CD4-positive, alpha-beta T cell treated with Interleukin-6 at 100 ng/mL for 8 hours (primary cell): ENCODE measurements around the gene ALG1.
"Not testable (repeated sequence)": the region's sequence is repeated elsewhere in the genome, so short reads cannot be mapped to it uniquely, and the experiment has no call there.

Experiments
- DNase-seq: peaks from one replicate; pipeline ENCODE4 v3.0.0-alpha.2; 2020; ENCODE audit warnings: mixed read lengths, low spot score

The ALG1 gene

DNA sequence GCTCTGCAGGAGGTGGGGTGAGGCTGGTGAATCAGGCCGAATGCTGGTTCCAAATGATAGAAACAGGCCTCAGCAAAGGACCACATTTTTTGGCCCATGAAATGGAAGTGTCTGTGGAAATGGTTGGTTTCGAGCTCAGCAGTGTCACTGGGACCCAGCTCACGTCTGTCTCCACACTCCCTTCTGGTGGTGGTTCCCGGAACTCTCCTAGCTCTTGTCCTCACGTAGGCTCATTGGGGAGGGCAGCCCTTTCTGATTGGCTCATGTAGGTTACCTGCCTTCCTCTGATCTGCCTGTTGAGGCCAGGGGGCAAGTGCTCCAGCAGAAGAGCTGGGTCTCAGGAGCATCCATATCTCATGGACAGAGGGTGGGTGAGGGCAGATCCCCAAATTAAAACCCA, 4.0 kb downstream of the ALG1 start:
- DNase-seq, result no peak

DNA sequence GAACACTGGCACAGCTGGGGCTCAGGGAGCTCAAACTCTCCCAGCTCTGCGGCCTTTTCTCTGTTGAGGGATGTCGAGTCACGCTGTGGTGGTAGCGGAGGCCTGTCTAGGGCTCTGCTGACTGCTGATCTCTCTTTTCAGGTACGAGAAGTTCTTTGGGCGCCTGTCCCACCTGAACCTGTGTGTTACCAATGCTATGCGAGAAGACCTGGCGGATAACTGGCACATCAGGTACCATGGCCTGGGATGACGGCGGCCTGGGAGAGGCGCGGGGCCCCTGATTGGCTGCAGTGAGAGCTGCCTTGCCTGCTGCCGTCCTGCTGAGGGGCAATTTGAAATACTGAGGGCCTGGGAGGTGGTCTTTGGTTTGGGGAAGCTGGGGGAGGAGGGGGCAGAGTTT, 5.7 kb downstream of the ALG1 start:
- no peak for DNase-seq

DNA sequence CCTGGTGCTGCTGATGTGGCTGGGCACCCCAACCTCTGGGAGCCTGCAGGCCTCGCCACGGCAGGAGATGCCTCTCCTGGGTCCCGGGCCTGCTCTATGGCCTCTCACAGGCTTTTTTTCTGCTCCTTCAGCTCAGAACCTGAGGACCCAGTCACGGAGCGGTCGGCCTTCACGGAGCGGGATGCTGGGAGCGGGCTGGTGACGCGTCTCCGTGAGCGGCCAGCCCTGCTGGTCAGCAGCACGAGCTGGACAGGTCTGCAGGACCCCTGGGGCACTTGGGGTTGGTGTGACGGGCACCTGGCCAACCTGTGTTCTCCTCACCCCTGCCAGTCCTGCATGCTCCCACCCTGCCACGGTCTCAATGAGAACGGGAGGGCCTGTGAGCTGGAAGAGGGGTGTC, 7.0 kb downstream of the ALG1 start:
- DNase-seq, result no peak

DNA sequence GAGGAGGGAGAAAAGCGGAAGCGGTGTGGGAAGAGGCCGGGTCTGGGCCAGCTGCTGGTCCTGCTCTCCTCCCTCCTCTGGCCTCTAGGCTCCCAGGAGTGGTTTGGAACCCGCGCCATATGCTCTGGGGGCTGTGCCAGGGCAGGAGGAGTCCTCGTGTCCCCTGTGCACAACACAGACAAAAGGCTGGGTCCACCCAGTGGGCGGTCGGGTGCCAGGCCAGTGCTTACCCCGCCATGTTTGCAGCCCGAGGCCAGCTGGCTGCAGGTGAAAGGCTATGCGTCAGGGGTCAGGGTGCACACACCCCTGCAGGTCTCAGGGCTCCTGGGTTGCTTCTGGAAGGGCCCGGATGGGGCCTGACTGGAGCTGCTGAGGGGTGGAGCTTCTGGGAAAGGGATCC, 8.8 kb downstream of the ALG1 start:
- not testable (repeated sequence) for DNase-seq

DNA sequence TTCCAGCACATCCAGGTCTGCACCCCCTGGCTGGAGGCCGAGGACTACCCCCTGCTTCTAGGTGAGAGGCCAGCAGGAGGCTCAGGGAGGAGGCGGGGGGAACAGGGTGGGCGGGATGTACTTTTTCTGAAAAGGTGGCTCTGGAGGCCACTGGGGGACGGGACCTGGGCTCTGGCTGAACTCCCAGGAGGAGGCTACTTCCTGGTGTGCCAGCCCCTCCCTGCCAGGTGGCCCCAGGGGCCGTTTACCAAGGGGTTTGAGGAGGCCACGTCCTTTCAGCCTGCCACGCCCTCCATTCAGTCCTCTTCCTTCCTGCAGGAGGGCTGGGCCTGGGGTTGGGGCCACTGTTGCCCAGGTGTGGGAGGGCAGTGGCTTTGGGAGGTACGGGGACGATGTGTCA, 9.4 kb downstream of the ALG1 start:
- DNase-seq, result not testable (repeated sequence)

DNA sequence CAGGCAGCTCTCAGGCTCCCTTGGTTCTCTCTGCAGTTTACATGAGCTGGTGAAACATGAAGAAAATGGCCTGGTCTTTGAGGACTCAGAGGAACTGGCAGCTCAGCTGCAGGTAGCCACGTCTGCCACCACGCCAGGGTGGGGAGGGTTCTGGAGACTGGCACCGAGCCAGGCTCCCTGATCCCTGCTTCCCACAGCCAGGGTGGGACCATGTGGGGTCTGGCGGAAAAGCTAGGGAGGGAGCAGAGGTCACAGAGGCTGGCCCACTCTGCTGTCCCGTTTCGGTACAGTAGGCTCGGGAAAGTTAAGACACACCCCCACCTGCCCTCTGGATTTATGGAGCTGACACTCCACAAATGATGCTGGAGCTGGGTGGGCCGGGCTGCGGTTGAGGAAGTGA, 12.0 kb downstream of the ALG1 start:
- not testable (repeated sequence) for DNase-seq

DNA sequence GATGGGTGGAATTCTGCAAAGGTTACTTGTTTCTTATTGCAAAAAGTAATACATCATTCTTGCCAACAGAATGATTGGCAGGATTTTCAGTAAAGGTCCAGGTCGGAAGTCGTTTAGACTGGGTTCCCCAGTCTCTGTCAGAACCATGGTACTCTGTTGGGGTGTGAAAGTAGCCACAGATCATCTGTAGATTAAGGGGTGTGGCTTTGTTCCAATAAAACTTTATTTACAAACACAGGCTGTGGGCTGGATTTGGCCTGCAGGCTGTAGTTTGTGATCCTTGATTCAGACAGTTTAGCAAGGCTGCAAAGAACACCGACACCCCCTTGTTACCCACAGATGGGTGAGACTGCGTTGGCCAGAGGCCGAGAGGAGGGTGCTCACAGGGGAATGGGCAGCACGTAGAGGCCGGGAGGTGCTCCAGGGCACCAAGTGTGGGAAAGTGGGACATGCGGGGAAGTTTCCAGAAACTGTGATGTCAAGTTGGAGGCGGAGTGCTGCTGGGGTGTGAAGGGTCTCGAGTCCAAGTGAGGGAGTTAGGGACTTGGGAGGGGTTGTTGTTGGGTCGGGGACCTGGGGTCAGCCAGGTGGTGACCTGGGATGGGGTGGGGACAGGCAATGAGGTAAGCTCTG, 12.6 kb downstream of the ALG1 start:
- not testable (repeated sequence) for DNase-seq

DNA sequence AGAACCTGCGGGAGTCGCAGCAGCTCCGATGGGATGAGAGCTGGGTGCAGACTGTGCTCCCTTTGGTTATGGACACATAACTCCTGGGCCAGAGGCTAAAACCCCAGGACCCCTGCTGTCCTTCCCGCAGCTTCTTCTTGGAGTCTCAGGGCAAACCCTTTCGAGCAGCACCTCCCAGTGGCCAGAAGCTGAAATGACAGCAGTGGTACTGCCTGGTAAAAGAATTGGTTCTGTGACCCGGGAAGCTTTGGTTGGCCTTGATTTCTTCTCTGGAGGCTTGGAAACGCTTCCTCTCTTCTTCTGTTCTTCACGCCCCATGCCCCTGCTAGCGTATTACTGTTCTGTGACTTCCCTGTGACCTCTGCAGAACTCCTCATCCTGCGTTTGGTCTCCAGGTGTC, 13.2 kb downstream of the ALG1 start:
- DNase-seq, result peak; percentile 40

DNA sequence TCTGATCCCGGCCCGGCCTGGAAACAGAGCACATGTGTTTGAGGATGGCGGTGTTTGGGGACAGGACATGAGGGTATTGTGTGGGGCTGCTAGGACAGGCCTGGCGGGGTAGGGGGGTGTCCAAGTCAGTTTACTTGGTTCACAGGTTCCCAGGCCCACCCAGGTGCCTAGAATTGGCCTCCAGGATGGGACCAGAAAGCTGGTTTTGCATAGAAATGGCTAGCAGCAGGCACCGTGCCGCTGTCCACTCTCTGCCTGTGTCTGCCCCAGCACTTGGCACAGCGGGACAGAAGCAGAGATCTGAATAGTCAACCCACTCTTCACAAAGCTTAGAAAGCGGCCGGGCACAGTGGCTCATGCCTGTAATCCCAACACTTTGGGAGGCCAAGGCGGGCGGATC, 14.1 kb downstream of the ALG1 start:
- not testable (repeated sequence) for DNase-seq

DNA sequence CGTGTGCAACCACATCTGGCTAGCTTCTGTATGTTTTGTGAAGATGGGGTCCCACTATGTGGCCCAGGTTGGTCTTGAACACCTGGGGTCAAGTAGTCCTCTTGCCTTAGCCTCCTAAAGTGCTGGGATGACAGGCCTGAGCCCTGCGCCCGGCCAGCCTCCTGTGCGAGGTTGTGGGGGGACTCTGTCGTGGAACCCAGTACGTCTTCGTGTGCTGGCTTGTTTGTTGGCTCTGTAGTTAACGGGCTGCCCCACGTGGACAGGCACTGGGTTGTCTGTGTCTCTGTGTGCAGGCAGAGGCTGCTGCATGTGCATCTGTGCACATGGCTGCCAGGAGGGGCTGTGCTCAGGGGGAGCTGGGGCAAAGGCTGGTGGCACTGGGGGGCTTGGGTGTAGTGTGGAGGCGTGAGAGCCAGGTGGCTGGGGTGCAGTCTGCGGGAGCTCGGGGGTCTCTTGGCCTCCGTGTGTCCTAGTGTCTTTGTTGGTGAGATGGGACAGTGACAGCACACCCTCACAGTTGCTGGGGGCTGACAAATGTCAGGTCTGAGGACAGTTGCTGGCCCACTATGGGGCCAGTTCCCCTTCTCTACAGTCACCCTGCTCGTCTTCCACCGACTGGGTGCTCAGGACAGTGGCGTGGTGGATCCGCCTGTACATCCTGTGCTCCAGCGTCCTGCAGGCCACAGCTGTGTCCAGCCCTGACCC, 16.6 kb downstream of the ALG1 start:
- not testable (repeated sequence) for DNase-seq

DNA sequence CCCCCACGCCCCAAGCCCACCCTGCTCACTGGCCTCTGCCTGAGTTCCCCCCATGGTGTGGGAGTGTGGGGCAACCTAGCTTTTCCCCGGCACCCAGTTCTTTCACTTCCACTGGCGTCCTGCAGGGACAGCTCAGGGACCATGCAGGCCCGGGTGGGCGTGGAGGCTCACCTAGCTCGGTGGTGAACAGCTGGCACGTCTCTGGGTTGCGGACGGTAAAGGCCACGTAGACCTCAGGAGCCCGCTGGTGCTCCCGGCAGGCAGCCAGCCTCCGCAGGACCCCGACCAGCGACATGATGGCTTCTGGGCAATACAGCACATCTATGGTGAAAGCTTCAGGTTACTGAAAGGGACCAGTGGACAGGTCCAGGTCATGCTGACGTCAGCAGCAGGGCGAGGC, 17.3 kb downstream of the ALG1 start:
- not testable (repeated sequence) for DNase-seq

DNA sequence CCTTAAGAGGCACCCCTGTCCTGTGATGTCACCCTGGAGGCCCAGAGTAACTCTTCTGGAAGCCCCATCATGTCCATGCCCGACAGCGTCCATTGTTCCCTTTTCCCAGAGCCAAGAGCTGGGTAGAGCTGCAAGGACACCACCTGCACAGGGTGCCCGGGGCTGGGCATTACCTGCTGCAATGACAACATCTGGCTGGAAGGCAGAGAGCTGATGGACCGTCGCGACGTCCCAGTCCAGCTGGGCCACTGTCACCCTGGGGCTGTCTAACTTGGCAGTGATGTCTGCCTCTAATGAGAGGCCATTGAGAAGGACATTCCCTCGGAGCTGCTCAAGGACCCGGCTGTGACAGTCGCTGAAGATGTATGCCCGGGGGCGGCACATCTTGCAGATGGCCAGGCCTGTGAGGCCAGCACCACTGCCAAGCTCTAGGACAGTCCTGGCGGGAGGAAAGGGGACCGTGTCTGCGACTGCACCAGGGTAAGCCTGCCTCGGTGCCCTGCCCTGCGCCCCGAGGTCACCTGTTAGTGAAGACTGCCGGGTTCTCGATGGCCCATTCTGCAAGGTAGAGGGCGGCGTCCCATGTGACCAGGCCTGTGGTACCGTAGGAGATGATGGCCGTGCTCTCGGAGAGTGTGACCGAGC, 18.4 kb downstream of the ALG1 start:
- DNase-seq, result not testable (repeated sequence)

DNA sequence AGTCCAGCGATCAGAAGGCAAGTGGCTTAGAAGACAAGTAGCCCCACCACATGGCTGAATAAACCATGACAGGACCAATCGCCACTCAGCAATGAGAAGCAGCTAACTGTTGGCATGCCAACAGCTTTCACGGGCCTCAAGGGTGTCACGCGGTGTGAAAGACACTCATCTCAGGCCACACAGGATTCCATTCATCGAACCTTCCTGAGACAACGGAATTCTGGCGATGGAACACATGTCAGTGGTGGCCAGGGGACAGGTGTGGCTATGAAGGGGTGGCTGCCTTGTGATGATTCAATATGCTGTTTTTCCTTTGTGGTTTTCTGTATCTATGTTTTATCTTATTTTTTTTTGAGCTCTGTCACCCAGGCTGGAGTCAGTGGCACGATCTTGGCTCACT, 18.9 kb downstream of the ALG1 start:
- DNase-seq, result not testable (repeated sequence)

DNA sequence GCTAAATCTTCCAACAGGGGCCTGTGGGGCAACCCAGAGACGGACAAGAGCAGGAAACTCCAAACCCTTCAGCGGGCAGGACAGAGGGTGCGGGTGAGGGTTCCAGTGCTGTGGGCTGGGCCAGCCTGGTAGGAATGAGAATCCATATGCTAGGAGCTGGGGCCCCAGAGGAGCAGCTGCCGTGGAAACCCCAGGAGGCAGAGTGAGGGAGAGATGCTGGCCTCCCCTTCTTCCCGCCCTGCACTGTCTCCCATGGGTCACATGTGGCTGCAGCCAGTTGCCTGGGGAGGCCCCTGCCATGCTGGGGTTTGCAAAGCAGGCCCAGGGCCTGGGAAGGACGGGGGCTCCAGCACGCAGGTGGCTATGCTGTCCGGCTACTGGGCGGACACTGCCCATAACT, 21.4 kb downstream of the ALG1 start:
- DNase-seq, result not testable (repeated sequence)

DNA sequence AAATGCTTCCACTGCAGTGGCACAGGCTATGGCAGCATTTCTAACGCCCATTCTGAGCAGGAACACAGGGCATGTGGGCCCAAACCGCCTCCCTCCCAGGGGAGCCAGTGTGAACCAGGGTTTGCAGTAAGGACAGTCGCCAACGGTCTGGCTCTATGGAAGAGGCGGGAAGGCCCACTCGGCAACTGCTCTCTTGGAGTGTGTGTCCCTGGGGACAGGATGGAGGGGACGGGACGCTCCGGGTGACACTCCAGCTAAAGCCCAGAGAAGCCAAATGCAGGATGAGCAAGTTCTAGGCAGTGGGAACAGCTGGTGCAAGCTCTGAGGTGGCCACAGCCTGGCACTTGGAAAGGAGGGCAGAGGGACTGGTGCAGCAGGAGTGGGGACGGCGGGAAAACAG, 22.1 kb downstream of the ALG1 start:
- DNase-seq, result not testable (repeated sequence)

DNA sequence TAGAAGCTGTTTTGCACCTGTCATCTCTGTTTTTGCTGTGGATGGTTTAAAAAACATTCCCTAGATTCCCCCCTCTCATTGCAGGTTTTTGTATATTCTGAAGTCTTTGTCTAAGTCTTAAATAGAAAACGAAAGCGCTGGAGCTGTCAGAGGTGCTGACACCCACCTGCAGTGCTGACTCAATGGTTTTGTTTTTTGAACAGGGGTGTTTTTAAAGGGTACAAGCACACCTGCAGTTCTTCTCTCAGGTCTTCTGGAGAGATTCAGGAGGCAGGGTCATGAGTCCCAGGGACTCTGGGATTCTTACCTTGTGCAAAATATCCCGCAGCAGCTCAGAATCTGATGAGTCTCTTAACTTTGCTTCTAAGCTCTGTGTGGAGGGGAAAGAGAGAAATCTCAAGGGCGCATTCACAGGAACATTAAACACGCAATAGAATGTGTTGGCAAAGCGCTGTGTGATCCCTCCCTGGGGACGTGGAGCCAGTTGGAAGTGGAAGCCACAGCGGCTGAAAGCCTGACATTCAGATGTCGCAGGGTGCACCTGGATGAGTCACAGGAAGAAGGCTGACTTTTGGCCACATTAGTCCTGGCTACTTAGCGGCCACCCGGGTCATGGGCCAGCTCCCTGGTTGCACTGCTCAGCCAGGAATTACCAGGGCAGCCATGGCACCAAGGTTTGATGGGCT, 23.6 kb downstream of the ALG1 start:
- not testable (repeated sequence) for DNase-seq

DNA sequence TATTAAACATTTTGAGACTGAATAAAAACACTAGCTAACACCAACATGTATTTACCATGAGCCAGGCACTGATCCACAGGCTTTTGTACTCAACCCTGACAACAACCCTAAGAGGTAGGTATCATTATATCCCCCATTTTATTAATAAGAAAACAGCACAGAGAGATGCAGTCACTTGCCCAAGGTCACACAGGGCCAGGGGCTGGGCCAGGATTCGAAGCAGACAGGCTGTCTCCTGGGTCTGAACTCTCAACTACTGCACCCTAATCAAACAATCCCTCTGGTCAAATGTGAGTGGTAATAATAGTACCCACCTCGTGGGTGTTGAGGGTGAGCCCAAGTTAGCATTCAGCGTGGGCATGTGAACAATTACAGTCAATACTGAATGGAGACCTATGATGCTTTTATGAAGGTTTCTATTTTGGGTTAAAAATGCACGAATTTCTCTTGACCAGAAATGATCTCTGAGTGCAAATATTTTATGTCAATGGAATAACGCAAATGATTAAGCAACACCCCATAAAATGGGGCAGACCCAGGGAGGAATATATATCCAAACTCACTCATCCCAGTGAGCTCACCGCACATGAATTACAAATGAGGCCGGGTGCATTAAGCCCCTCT, 24.9 kb downstream of the ALG1 start:
- DNase-seq, result not testable (repeated sequence)

DNA sequence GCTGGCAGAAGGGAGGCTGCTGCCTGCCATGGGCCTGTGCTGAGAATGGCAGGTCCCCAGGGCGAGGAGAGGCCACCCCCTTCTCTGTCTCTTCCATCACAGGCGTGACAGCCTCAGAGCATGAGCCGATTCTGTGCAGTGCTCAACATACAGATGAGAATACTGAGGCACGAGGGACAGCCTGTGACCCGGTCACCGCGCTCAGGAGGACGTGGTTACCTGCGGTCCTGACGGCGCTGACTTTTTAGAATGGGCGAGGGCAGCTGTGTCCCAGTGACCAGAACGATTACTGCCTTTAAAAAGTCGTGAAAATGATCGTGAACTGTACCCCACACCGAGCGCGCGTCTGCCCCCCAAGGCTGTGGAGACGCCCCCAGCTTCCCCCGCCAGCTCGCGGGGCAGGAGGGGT, 25.4 kb downstream of the ALG1 start:
- not testable (repeated sequence) for DNase-seq

DNA sequence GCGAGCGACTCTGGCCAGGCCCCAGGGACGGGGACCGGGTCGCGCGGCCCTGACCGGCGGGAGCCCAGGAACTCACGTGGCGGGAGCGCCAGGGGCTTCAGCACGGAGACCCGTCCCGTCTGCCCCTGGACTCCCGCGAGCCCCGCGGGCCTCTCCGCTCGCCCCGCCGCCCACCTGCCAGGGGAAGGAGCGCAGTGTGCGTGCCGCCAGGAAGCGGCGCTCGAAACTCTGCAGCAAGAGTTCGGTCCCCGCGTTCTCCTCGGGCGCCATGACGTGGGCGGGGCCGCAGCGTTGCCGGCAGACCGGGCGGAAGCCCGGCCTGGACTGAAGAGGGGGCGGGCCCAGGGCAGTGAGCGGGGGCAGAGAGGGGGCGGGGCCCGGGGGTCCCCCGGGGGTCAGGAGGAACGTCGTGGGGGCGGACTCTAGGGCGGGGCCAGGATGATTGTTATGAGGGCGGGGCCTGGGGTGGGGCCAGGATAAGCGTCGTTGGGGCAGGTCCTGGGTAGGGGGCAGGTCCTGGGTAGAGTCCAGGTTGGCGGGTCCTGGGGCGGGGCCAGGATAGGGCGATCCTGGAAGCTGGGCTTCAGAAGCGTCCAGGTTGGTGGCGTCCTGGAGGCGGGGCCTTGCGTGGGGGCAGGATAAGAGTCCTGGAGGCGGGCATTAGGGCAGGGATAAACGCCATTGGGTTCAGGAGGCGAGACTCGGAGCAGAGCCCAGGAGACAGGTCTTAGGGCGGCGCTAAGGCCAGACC, 26.0 kb downstream of the ALG1 start, which contains the start of gene EEF2KMT:
Gene EEF2KMT (minus strand): TSS at position 326 of the 751 bp plus-strand sequence. CDS start 56 bp downstream, at position 270.
- DNase-seq, result peak; percentile 96

DNA sequence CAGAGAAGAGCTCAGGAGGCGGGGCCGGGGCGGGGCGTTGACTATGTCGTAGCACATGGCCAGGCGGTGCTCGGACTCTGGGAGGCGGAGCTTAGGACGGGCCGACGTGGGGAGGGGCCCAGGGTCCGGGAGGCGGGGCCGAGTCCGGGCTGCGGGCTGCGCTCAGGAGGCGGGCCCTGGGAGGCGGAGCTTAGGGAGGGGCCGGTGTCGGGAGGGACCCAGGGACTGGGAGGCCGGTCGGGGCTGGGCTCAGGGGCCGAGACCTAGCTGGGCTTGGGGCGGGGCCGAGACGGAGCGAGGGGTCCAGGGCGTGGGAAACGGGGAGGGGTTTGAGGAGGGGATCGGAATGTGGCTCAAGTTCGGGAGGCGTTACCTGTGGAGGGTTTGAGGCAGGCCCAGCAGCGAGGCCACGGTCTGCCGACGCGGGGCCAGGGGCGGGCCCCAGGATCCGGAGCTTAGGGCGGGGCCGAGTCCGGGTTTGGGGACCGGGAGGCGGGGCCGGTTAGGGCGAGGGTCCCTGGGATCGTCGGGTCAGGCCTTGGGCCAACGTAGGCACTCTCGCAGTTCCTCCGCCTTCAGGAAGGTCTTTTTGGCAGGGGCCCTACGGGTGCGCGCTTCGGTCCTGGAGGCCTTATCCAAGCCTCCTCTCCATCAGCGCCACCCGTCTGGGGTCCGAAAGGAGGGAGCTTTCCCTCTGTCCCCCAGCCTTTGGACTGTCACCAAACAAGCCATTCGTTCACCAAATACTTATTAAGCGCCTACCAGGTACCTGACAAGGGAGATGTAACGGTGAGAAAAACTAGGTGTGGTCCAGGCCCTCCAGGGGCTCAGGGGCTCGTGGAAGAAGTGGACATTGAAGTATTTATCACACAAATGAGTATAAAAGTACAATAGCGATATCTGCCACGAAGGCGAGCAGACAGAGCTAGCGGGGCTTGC, 26.8 kb downstream of the ALG1 start:
- peak; percentile 68 for DNase-seq
